ENCODE measurements around the gene IL9R. TPM values are rescaled to one million over a fixed set of nuclear protein-coding genes. Genes with fewer than 3 reads are reported as not detected.

Gene IL9R
- not detected in 2 replicates for total RNA-seq

DNA sequence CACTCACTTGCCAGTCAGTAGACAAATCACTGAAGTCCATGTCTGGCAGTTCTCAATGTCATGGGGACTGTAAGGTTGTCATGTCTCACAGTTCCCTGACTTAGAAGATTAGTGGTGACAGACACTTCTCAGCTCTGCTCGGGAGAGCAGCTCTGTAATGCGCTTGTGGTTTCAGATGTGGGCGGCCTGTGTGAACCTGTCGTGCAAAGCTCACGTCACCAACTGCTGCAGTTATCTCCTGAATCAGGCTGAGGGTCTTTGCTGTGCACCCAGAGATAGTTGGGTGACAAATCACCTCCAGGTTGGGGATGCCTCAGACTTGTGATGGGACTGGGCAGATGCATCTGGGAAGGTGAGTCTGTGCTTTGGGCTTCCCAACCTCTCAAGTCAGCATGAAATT lies at the start of gene IL9R:
TSS of gene IL9R (plus strand) at position 261 of the 400 bp plus-strand sequence. CDS start at position 325, 64 bp downstream.

Other genes starting within 250 kb of the IL9R start
- 49.6 and 52.8 TPM in 2 replicates for gene VAMP7, start 116.4 kb upstream of the IL9R start, total RNA-seq